OCI-LY3 (cell line): ENCODE data around the gene MAP2K1.

Experiments used
- EZH2phosphoT487 ChIP-seq: fragments of 200-600 bp; shearing (Covaris generic); IDR thresholded peaks from 2 replicates; pipeline ENCODE4 v1.6.1; 2018; ENCODE audit warnings: antibody characterized with exemption, mixed run types, low read depth
- TF ChIP-seq, protein P1 (sequence below): fragments of 200-600, 300-600 bp; sonication (generic); IDR thresholded peaks from 2 replicates; pipeline ENCODE4 v1.5.1; 2014; ENCODE audit warnings: antibody characterized with exemption, low read length, low read depth

DNA sequence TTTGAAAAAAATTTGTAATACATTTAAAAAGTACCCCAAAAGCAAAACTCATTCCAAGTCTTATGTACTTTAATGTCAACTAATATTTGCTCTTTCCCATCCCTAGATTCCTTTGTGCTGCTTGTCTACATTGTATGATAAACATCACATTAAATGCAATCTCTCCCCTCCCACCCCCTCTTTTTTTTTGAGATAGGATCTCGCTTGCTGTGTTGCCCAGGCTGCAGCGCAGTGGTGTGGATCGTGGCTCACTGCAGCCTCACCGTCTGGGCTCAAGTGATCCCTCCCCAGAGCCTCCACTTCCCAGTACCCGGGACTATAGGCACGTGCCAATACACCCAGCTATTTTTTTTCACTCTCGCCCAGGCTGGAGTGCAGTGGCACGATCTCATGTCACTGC is 12.6 kb downstream of the MAP2K1 start:
- TF ChIP-seq, protein P1, sequence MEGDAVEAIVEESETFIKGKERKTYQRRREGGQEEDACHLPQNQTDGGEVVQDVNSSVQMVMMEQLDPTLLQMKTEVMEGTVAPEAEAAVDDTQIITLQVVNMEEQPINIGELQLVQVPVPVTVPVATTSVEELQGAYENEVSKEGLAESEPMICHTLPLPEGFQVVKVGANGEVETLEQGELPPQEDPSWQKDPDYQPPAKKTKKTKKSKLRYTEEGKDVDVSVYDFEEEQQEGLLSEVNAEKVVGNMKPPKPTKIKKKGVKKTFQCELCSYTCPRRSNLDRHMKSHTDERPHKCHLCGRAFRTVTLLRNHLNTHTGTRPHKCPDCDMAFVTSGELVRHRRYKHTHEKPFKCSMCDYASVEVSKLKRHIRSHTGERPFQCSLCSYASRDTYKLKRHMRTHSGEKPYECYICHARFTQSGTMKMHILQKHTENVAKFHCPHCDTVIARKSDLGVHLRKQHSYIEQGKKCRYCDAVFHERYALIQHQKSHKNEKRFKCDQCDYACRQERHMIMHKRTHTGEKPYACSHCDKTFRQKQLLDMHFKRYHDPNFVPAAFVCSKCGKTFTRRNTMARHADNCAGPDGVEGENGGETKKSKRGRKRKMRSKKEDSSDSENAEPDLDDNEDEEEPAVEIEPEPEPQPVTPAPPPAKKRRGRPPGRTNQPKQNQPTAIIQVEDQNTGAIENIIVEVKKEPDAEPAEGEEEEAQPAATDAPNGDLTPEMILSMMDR, result no peak
- no peak for TF ChIP-seq EZH2phosphoT487
